ENCODE measurements around the gene RASAL1. TPM values are rescaled to one million over a fixed set of nuclear protein-coding genes. Genes with fewer than 3 reads are reported as not detected.

The RASAL1 gene
- total RNA-seq, 1 donor from 2014 or later = 53.1 TPM

- ATAC-seq = no peak
Observed at GRCh38 chr12:113116875-113117274, 18.7 kb downstream of the RASAL1 start.

GRCh38 chr12:113115455-113116126 lies 20.0 kb downstream of the RASAL1 start:
- no peak for ATAC-seq

- no peak for ATAC-seq
Observed at GRCh38 chr12:113114447-113115178, 20.9 kb downstream of the RASAL1 start.

- ATAC-seq = no peak
Observed at GRCh38 chr12:113113397-113113796, 22.2 kb downstream of the RASAL1 start.

- no peak for ATAC-seq
Observed at GRCh38 chr12:113112043-113112899, 23.3 kb downstream of the RASAL1 start.

GRCh38 chr12:113111247-113111646 lies 24.3 kb downstream of the RASAL1 start:
- no peak for ATAC-seq

- no peak for ATAC-seq
Observed at GRCh38 chr12:113109872-113110599, 25.5 kb downstream of the RASAL1 start.

- ATAC-seq = peak; percentile 2
Observed at GRCh38 chr12:113109360-113109759, 26.2 kb downstream of the RASAL1 start.

- ATAC-seq = no peak
Observed at GRCh38 chr12:113108308-113108707, 27.3 kb downstream of the RASAL1 start.

GRCh38 chr12:113106361-113106760 lies 29.2 kb downstream of the RASAL1 start:
- no peak for ATAC-seq

GRCh38 chr12:113105606-113106271 lies 29.8 kb downstream of the RASAL1 start:
- peak; percentile 2 for ATAC-seq

- no peak for ATAC-seq
Observed at GRCh38 chr12:113104953-113105510, 30.5 kb downstream of the RASAL1 start.

GRCh38 chr12:113103756-113104450 lies 31.7 kb downstream of the RASAL1 start:
- peak; percentile 70 for ATAC-seq

- no peak for ATAC-seq
Observed at GRCh38 chr12:113102811-113103210, 32.8 kb downstream of the RASAL1 start.

- no peak for ATAC-seq
Observed at GRCh38 chr12:113101751-113102150, 33.8 kb downstream of the RASAL1 start.

GRCh38 chr12:113099764-113100163 lies 35.8 kb downstream of the RASAL1 start:
- no peak for ATAC-seq

GRCh38 chr12:113099364-113099763 lies 36.2 kb downstream of the RASAL1 start:
- no peak for ATAC-seq

GRCh38 chr12:113098441-113099028 lies 37.0 kb downstream of the RASAL1 start:
- peak; percentile 93 for ATAC-seq

- ATAC-seq = peak; percentile 7
Observed at GRCh38 chr12:113097716-113098440, 37.7 kb downstream of the RASAL1 start.
